Kidney epithelial cell (primary cell): ENCODE data around the gene GRAP2. TPM values are rescaled to one million over a fixed set of nuclear protein-coding genes. Genes with fewer than 3 reads are reported as not detected.

Experiments used
- DNase-seq: peaks from one replicate; pipeline ENCODE4 v3.0.0-alpha.2; 2010; ENCODE audit warnings: low read depth
- H3K27me3 ChIP-seq: 2 replicates; pipeline ENCODE4 v1.6.0; 2011; ENCODE audit warnings: low read length; ENCODE audit not compliant: control insufficient read depth, insufficient read depth
- H3K36me3 ChIP-seq: 2 replicates; pipeline ENCODE4 v1.5.1; 2011; ENCODE audit warnings: low read length; ENCODE audit not compliant: control insufficient read depth, insufficient read depth
- H3K4me3 ChIP-seq: 2 replicates; pipeline ENCODE4 v1.5.1; 2011; ENCODE audit warnings: low read depth, mild to moderate bottlenecking, control low read depth, low read length
- total RNA-seq: library from RNA; depleted of rRNA; stranded (reverse); fragments of >200 nt; gene quantifications from 2 replicates; pipeline ENCODE4 v1.2.3, GENCODE V29; 2015
- TF ChIP-seq, protein P1 (sequence below): IDR thresholded peaks from 2 replicates; pipeline ENCODE4 v1.5.1; 2011; ENCODE audit warnings: mild to moderate bottlenecking, moderate library complexity, low read length, control low read depth, inconsistent platforms; ENCODE audit not compliant: insufficient read depth, poor library complexity, severe bottlenecking

Gene GRAP2
- total RNA-seq, 1 donor from 2014 or later, result not detected

DNA sequence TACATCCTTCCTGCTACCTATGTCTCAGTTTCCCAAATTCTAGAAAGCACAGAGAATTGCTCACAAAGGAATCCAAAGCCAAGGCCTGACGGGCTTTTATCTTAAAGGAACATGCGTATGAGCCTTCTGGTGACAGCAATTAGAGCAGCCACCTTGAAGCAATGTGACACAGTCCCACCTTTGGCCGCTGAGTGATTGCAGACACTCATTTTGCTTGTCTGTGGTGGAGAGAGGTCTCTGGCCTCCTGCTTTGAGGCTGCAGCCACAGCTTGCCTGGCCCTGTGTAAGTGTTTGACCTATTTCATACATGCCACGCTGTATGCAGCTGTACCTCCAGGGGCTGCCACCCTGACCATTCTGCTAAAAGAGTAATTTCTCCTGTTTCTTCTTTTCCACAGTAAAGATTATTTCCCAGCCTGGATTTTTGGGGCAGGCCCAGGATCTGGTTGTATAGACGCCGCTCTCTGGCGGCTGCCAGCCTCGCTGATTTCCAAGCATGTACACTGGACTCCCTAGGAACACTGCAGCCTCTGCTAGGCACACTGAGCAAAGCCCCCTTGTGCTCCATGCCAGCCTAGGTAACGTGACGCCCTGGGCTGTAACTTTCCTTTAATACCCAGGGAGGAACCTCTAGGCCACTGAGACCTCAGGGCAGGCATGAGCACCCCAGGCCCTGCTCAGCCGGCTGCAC is 58.2 kb downstream of the GRAP2 start:
- H3K4me3 ChIP-seq, result no peak overlapping the region
- H3K27me3 ChIP-seq, result no peaks in the 10 kb centered on the region
- no peaks in the 10 kb centered on the region for H3K36me3 ChIP-seq
- TF ChIP-seq, protein P1, sequence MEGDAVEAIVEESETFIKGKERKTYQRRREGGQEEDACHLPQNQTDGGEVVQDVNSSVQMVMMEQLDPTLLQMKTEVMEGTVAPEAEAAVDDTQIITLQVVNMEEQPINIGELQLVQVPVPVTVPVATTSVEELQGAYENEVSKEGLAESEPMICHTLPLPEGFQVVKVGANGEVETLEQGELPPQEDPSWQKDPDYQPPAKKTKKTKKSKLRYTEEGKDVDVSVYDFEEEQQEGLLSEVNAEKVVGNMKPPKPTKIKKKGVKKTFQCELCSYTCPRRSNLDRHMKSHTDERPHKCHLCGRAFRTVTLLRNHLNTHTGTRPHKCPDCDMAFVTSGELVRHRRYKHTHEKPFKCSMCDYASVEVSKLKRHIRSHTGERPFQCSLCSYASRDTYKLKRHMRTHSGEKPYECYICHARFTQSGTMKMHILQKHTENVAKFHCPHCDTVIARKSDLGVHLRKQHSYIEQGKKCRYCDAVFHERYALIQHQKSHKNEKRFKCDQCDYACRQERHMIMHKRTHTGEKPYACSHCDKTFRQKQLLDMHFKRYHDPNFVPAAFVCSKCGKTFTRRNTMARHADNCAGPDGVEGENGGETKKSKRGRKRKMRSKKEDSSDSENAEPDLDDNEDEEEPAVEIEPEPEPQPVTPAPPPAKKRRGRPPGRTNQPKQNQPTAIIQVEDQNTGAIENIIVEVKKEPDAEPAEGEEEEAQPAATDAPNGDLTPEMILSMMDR, result no peak
- no peak for DNase-seq

DNA sequence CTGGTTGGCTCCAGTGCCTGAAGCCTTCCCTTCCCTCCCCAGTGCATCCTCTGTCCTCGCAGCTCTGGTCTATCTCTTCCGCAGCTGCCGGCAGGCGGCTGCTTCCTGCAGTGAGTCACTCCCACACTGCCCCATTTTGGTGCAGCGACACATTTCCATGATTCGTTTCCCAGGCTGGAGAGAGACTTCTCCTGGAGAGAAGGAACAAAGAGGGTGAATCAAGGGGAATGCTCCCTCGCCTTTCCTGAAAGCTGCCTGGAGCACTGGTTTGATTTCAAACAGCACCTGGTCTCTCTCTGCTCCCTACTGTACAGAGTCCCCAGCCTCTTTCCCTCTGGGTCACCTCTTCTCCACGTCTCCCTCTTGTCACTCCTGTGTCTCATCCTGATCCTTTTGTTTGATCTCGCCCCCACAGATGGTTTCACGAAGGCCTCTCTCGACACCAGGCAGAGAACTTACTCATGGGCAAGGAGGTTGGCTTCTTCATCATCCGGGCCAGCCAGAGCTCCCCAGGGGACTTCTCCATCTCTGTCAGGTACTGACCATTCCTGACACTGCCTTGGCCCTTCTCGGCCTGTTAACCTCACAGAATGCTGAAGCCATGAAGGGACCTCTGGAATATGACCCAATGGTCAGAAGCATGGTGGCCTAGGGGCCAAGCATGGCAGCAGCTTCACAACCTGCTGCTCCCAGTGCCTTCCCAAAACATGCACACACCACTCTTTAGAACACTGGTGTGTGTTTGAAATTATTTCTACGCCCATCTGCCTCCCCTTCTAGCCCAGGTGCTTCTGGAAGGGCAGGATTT is 59.0 kb downstream of the GRAP2 start, which contains the start of gene TMA7B:
Gene TMA7B (plus strand): TSS at position 758 of the 808 bp plus-strand sequence. CDS start 3,978 bp downstream, outside the sequence.
- TF ChIP-seq, protein P1, result peak; percentile 39
- DNase-seq, result peak; percentile 32

DNA sequence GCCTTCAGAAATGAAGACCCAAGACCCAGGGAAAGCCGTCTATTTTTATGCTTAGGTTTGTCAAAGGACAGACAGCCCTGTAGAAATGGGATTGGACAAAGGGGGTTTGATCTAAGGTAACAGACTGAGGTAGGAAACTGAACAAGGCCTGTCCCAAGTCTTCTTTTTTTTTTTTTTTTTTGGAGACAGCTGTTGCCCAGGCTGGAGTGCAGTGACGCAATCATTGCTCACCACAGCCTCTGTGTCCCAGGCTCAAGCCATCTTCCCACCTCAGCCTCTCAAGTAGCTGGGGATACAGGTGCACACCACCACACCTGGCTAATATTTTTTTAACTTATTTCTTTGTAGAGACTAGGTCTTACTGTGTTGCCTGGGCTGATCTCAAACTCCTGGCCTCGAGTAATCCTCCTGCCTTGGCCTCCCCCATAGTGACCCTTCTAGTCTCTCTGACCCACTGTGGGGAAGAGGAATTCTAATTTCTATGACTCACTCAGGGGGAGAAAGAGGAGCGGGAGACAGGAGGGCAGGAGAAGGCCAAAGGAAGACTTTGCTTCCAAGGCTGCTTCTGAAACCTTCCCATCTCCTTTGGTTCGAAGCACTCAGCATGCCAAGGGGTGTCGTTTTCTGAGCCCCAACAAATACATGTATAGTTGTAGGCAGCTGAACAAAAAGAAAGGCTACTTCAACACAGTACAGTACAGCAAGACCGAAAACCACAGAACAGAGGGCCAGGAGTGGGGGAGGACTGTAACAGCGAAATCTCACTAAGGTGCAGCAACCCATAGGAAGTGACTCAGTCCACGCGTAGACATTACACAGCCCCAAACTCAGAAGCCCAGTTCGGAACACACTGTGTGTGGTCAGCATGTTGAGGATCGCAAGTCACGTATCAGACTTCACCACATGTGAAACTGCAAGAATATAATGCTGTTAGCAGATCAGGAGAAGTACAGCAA is 60.2 kb downstream of the GRAP2 start:
- TF ChIP-seq, protein P1, result no peak
- no peaks in the 10 kb centered on the region for H3K36me3 ChIP-seq
- H3K4me3 ChIP-seq, result no peak overlapping the region
- H3K27me3 ChIP-seq, result no peaks in the 10 kb centered on the region
- DNase-seq, result peak; percentile 89

More for the DNA sequence above, 59.0 kb downstream of the GRAP2 start, which contains the start of gene TMA7B:
- Histone ChIP-seq H3K27me3 (no peaks in the 10 kb centered on the region), H3K36me3 (no peaks in the 10 kb centered on the region), H3K4me3 (no peak within 1 kb of the TSS)

DNA sequence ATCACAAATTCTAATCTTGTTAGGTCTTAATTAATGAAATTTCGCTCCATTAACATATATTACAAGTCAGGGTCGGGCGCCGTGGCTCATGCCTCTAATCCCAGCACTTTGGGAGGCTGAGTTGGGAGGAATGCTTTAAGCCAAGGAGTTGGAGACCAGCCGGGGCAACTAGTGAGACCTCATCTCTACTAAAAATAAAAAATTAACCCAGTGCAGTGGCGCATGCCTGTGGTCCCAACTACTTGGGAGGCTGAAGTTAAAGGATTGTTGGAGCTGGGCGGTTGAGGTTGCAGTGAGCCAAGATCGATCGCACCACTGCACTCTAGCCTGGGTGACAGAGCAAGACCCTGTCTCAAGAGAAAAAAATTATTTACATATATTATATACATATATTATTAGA is 61.2 kb downstream of the GRAP2 start:
- TF ChIP-seq, protein P1, result no peak
- H3K36me3 ChIP-seq, result no peaks in the 10 kb centered on the region
- H3K4me3 ChIP-seq, result no peak overlapping the region
- H3K27me3 ChIP-seq, result no peaks in the 10 kb centered on the region
- no peak for DNase-seq

DNA sequence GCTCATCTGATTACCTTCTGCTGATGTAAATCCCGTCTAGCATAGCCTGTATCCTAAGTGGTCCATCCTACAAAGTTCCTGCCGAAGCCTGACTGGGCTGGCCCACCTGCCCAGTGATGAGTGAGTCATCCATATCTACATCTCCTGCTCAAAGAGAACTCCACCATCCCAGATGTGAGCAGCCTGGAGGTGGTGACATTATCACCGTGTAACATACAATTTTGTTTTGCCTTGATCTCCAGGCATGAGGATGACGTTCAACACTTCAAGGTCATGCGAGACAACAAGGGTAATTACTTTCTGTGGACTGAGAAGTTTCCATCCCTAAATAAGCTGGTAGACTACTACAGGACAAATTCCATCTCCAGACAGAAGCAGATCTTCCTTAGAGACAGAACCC is 64.9 kb downstream of the GRAP2 start:
- TF ChIP-seq, protein P1, result no peak
- no peak for DNase-seq
- no peaks in the 10 kb centered on the region for H3K36me3 ChIP-seq
- no peaks in the 10 kb centered on the region for H3K27me3 ChIP-seq
- H3K4me3 ChIP-seq, result no peak overlapping the region
